8988T (cell line): ENCODE data around the gene ERP44.
"Not testable (repeated sequence)": the region's sequence is repeated elsewhere in the genome, so short reads cannot be mapped to it uniquely, and the experiment has no call there.

Experiments
- DNase-seq: peaks from one replicate; pipeline ENCODE4 v3.0.0; 2011

The ERP44 gene

DNA sequence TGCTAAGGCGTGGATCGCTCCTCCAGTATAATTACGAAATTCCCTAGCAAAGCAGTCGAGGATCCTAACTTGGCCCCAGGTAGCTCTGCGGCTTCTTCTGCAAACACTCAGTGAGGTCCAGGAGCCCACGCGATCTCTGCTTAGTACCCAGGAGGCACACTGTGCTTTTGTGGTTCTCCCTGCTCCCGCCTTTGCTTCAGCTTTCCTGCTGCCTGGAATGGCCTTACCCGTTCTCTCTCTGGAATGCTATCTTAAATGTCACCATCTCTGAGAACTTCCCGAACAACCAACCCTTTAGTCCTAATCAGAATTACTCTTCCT is 882 bp upstream of the ERP44 start:
- no peak for DNase-seq

DNA sequence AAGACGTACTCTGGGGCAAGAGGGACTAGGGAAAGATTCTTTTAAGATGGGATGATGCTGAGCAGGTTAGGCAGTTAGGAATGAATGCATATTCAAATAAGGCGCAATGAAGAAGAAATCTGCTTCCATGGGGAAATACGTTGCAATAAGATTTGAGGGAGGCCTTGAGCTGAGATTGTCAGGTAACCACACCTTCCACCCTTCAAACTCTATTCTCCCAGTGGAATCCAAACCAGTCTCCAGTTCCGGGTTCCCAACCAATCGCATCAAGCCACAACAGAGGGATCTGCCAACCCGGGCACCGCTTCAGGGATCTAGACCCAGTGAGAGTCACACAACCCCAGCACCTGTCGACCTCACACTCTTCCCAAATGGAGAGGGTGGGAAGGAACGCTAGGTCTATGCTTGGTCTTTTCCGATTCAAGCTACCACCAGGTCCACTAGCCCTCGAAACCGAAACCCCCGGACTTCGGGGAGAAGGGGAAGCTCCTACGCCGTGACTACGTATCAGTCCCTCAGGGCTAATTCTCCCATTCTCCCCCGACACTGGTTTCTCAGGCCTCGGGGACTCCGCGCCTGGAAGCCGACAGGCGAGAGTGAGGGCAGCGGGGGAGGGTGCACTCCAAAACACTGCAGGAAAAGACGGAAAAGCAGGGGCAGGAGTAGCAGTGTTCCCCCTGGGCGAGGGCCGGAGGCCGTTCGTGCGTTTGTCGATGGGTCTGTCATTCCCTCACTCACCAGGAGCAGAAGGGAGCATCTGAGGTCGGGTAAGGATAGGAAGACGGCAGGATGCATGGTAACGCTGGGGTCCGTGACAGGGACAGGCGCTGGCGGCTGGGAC is 534 bp downstream of the ERP44 start:
- DNase-seq: no peak

DNA sequence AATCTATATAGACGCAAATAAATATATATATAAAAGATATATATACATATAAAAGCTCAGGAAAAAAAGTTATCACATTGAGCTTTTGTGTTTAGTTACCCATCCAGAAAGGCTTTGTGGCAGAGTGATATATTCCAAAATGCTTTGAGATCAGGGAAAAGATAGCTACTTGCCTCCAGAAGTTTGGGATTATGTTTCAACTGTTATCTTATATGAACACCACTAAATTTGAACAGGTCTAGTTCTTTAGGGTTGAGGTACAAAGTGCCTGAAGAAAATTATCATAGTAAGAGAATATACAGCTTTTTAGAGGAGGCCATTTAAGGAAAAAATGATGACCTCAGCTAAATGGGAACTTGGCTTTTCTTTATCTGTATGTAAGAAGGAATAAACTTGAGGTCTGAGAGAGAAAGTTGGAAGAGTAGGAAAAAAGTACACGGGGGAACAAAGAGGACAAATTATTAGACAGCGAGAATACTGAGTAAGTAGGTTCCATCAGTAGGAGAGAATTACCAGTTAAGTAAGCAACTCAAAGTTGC is 2.4 kb downstream of the ERP44 start:
- no peak for DNase-seq

DNA sequence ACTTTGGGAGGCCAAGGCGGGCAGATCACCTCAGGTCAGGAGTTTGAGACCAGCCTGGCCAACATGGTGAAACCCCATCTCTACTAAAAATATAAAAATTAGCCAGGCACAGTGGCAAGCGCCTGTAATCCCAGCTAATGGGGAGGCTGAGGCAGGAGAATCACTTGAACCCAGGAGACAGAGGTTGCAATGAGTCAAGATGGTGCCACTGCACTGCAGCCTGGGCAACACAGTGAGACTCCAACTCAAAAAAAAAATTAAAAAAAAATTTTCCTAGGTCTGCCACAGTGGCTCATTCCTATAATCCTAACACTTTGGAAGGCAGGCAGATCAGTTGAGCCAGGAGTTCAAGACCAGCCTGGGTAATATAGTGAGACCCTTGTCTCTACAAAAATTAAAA is 4.4 kb downstream of the ERP44 start:
- DNase-seq: not testable (repeated sequence)

DNA sequence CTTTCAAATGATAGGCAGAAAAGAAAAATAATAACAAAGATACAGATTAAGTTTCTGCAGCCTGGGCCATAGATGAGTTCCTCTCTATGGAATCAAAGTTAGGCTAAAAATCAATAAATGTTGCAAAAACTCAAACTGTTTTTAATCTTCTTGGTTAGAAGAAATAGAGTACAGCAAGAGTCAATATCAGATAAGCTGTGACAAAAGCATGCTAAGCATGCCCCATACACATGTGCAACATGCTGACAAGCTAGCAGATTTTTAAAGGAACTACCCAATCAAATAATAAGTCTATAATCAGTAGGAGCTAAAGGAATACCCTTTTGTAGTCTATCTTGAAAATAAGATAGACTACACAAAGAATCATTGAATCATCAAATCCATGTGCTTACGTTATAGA is 6.7 kb downstream of the ERP44 start:
- no peak for DNase-seq

DNA sequence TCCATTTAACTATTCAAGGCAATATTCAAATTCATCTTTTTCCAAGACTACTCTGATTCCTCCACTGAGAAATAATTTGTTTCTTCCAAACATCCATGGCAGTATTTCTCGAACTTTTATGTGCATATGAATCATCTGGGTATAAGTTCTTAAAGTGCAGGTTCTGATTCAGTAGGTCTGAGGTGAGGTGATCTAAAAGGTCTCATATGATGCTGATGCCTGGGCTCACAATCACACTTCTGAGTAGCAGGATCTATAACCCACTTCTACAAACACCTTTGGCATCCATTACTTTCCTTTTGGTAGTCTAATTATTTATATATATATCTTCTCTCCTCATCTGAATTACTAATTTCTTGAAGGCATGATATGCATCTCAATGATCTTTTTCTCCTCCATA is 7.2 kb downstream of the ERP44 start:
- no peak for DNase-seq

DNA sequence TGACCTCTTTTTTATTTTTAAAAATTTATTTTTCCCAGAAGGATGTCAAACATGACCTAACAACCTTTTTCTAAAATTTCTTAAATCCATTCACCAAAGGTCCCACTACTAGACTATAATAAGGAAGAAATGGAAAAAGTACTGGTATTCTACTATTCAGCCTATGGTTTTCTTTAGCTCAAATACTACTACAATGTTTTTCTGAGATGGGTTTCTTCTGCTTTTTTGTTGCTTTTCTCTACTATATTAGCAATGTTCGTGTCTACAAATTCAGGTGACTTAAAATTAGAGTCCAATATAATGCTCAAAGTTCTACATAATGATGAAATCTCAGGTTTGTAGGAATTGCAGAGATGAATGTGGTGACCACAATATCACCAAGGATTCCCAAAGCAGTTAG is 7.9 kb downstream of the ERP44 start:
- no peak for DNase-seq

DNA sequence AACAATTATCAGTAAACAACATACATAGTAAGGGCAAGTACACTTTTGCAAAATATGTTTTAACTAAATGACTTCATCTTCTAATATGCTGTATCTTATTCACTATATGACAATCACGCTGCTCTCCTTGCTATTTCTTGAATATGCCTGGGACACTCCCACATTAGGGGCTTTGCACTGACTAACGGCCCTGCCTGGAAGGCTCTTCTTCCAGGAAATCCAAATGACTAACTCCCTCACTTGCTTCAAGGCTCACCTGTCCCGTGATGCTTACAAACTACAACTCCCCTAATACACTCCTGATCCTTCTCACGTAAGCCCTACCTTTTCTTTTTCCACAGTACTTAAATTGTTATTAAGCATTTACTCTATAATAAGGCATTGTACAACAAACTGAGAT is 10.6 kb downstream of the ERP44 start:
- DNase-seq: no peak

DNA sequence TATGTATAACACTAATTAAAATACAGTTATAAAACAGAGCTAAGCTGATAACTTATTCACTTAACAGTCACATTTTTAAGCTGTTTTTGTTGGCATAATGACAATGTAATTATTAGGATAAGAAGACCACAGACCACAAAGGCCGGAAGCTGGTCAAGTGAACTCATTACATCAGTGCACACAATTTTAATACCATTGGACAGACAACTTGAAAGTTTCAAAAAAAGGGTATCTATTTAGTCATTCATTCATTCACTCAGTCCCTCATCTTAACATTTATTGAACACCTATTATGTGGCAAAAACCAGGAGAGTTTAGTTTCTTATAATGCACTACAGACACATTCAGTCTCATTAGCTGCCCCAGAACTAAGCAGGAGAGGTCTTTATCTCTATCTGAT is 11.6 kb downstream of the ERP44 start:
- DNase-seq: no peak

DNA sequence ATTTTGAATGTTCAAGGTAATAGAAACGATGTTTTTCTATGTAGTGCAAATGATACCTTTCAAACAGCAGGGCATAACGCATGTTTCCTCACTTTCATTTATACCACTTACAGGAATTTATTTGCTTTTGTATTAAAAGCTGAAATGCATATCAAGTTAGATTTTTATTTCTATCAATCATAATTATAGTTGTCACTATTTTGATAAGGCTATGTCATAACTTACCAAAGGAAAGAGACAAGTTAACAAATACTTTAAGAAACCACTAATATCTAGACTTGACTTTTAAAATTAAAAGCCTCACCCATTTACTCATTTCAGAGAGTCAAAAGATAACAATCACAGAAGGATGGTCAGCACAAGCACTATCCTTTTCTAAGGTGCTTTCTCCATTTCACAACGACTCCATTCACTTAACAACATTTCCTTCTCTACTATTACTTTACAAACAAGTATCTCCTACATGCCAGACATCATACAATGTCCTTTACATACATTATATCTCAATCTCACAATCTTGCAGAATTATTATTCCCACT is 12.6 kb downstream of the ERP44 start:
- DNase-seq: no peak

DNA sequence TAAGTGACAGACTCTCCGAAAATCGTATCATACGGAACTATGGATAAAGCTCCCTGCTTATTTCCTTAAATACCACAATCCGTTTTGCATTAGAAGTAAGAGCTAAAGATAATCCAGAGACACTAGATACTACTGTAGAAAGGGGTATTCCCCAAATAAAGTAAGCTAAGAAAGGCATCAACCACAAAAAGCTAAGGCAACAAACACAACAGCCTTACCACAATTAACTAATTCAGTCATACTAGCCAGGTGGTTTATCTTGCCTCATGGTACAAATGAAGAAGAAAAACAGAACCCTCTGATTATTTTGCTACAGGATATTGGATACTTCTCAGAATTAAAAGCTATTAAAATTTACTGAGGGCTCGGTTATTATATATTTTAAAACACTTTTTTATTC is 14.1 kb downstream of the ERP44 start:
- no peak for DNase-seq

DNA sequence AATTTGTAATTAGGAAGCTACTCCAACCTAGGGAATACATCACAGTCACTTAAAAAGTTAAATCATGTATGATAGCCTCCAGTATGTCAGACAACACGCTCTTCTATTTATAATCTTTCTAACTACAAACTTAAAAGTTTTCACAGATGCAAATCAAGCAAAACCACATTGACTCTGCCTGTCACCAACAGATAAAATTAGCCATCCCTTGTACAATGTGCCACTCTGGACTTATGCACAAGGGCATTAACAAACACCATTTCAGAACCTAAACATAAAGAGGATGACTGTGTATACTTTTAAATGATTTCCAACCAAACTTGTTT is 14.7 kb downstream of the ERP44 start:
- DNase-seq: no peak

DNA sequence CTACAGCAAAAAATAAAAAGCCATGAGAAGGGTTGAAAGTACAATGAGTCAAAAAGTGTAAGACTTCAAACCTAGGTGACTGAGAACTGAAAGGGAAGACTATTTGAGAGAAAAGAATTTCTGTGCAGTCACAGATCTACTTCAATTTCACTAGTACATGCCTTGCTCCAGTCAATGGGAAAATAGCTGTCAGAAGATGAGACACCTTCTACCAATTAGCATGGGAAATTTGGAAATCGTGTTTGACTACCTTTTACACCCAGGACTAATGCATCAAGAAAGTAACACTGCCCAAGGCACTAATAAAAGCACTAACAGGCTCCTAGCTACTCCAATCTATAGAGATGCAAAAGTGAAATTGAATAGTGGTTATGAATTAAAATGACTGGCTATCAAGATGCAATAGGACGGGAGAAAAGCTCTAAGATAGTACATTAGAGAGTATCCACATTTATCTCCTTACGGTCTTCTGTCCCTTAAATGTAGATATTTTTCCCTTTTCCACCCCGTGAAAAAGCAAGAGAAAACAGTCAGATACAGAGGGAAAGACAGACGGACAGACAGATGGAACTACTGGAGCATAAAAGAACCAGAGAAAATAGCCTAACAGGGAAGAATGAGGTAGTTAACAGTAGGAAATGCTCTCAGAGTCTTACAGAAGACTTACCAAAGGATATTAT is 15.2 kb downstream of the ERP44 start:
- no peak for DNase-seq

DNA sequence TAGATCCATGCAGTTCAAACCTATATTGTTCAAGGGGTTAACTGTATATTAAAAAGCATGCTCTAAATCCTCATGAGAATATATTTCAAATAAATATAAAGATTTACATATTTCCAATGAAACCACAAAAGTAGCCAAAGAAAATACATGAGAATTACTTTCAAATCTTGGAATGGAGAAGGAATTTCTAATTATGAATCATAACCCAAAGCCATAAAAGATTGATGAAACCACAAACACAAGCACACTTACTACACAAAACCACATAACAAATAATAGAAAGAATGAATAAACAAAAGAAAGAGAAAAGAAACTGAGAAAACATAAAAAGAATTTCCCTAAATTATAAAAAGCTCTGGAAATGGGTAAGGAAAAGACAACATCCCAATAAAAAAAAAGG is 16.0 kb downstream of the ERP44 start:
- DNase-seq: no peak

DNA sequence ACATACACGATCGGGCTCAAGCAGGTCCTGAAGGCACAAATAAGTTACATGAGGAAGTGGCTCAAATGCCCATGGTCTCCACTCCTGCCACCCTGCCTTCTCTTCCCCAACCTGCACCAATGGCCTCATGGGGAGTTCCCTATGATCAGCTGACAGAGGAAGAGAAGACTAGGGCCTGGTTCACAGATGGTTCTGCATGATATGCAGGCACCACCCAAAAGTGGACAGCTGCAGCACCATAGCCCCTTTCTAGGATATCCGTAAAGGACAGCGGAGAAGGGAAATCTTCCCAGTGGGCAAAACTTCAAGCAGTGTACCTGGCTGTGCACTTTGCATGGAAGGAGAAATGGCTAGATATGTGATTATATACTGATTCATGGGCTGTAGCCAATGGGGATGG is 22.5 kb downstream of the ERP44 start:
- not testable (repeated sequence) for DNase-seq

DNA sequence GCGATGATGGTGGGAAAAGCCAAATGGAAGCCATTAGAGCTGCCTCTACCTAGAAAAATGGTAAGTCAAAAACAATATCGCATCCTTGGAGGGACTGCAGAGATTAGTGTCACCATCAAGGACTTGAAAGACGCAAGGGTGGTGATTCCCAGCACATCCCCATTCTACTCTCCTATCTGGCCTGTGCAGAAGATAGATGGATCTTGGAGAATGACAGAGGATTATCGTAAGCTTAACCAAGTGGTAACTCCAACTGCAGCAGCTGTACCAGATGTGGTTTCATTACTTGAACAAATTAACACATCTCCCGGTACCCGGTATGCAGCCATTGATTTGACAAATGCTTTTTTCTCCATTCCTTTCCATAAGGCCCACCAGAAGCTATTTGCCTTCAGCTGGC is 23.8 kb downstream of the ERP44 start:
- DNase-seq: no peak

DNA sequence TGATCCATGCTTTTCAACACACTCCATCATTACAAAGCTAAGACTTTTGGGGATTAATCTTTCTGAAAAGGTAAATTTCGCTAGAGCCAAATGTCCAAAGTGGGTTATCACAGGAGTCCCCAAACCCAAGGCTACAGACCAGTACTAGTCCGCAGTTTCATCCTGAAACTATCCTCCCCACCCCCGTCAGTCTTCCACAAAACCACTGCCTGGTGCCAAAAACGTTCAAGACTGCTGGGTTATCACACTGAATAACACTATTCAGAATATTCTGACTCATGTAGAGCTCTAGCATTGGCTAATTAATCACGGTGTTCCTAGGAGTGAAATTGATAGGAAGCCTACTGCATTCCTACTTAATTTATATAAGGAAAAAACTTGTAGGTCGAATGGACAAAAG is 24.7 kb downstream of the ERP44 start:
- DNase-seq: no peak

DNA sequence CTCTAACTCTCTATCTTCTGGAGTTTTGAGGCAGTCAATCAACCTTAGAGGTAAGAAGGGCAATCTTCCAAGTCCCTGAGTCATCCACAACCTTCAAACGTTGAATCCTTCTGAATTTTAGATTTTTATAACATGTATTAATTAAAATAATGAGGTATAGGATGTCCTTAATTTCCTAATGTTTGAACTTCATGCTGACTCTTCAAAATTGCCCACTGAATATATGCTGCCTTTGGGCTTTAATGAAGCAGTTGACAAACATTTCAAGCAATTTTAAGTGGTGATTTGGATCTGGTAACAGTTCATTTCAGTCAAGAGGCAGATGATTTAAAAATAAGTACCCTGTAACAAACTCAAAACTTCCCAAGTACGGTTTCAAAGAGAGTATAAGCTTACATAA is 26.0 kb downstream of the ERP44 start:
- no peak for DNase-seq

DNA sequence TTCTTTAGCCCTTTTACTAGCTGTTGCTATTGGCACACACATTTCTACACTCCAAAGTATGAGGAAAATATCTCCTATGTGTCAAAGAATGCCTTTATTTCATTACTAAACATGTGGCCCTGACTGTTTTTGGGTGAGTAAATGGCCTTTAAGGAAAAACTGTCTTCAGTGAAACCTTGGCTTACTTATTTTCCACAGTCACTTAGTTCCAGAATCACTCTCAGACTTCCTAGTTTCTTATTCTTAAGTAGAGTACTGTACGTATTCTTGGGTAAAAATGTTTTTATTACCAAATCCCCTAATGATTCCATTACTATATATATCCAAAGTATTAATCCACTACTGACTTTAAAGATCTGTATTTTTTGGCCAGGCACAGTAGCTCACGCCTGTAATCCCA is 27.5 kb downstream of the ERP44 start:
- no peak for DNase-seq

DNA sequence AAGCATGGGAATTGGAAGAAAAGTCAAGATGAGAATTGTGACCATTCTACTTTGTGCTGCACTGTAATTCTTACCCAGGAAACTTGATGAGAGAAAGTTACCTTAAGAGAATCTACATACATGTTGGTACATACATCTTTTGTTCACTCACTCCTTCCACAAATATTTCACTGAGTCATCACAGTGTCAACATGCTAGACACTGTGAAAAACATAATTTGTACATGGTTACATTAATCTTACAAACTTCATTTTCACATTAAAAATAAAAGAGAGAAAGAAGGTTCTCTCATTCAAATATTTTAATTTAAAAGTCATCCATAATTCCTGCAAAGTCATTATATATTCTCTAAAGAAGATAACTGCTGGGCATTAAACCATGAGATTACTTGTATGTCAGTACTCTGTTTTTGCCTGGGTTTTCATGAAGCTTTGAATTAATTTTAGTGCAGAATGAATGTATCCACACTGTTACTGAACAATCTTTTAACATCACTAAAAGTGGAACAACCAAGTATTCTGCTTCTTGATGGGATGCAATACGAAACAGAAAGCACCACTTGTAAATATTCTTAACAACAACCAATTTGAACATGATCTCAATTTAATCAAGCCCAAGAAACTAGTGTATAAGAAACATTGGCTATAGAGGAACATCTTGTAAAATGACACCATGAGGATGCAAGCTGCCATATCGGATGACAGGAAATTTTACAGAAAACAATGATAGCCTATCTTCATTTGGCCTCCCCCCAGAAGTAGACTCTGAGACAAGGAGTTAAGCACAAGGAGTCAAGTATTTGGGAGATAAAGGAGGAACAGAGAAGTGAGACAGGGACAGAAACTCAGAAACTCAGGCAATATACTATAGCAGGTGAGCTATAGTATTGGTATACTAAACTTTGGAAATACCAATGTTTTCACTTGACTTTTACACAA is 28.4 kb downstream of the ERP44 start:
- DNase-seq: no peak

DNA sequence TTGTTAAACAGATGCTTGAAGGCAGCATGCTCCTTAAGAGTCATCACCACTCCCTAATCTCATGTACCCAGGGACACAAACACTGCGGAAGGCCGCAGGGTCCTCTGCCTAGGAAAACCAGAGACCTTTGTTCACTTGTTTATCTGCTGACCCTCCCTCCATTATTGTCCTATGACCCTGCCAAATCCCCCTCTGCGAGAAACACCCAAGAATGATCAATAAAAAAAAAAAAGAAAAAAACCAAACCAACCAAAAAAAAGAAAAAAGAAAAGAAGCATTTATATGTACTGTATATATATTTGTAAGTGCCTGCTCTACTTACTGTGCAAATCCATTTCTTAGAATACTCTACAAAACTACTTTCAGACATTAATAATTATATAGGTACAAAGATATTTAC is 29.7 kb downstream of the ERP44 start:
- not testable (repeated sequence) for DNase-seq

DNA sequence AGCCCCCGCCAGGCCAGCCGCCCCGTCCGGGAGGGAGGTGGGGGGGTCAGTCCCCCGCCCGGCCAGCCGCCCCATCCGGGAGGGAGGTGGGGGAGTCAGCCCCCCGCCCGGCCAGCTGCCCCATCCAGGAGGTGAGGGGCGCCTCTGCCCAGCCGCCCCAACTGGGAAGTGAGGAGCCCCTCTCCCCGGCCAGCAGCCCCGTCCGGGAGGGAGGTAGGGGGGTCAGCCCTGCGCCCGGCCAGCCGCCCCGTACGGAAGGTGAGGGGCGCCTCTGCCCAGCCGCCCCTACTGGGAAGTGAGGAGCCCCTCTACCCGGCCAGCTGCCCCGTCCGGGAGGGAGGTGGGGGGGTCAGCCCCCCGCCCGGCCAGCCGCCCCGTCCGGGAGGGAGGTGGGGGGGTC is 30.8 kb downstream of the ERP44 start:
- DNase-seq: not testable (repeated sequence)

DNA sequence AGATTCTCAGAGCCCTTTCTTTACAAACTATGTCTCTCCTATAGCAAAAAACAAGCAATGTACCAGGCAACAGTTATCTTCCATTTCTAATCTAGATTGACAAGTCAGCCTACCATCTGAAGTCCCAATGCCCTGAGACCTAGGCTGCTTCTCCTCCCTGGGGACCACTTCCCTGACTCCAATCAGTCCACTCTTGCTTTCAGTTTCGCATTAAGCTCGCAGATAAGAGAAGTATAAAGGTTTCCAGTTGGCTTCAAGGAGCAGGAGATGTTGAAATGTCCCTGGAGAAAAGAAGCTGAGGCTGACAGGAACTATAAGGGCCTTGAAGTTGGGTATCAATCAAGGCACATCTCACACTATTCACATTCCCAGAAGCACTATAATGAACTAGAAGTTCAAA is 32.3 kb downstream of the ERP44 start:
- DNase-seq: no peak
